Activated CD8-positive, alpha-beta memory T cell treated with anti-CD3 and anti-CD28 coated beads, Interleukin-2, amount 10 ng/mL, durations not matched to agents 7 days and 5 days (primary cell): ENCODE data around the gene BSN. TPM values are rescaled to one million over a fixed set of nuclear protein-coding genes. Genes with fewer than 3 reads are reported as not detected.
A peak's percentile ranks its signal among the peaks of the same experiment; 100 is the strongest.

Source experiments
- ATAC-seq: fragments of 150-1000 bp; cut with Tn5 transposase; one replicate; pipeline ENCODE4 v1.10.0; 2021; ENCODE audit warnings: moderate library complexity
- CTCF ChIA-PET: fragments of 350-600 bp; sonication (Branson Sonifier 250); formaldehyde crosslinking; loops from one replicate; lab custom pipeline; 2021; ENCODE audit warnings: antibody characterized with exemption; lab: Charles Lee
- DNase-seq: peaks from one replicate; pipeline ENCODE4 v3.0.0-alpha.2; 2020
- H3K27ac Mint-ChIP-seq: one replicate; pipeline ENCODE4 v1.8.0; 2021; ENCODE audit warnings: mild to moderate bottlenecking, mixed read lengths
- H3K27me3 Mint-ChIP-seq: one replicate; pipeline ENCODE4 v1.8.0; 2021; ENCODE audit warnings: mixed read lengths
- H3K36me3 Mint-ChIP-seq: one replicate; pipeline ENCODE4 v1.8.0; 2021; ENCODE audit warnings: mild to moderate bottlenecking, mixed read lengths
- H3K4me1 Mint-ChIP-seq: one replicate; pipeline ENCODE4 v1.8.0; 2021; ENCODE audit warnings: mixed read lengths
- H3K4me3 Mint-ChIP-seq: one replicate; pipeline ENCODE4 v1.8.0; 2021; ENCODE audit warnings: mild to moderate bottlenecking, moderate library complexity, mixed read lengths
- H3K9me3 Mint-ChIP-seq: one replicate; pipeline ENCODE4 v1.8.0; 2022; ENCODE audit warnings: low read depth, mixed read lengths
- total RNA-seq, 2 experiments: library from RNA; stranded (reverse); gene quantifications; one replicate each; pipeline ENCODE4 v1.2.3, GENCODE V29; 2021

BSN gene
- total RNA-seq, 2 experiments from 2014 or later, result 0.12 TPM

- no peaks in the 10 kb centered on the region for H3K9me3 Mint-ChIP-seq
- H3K4me3 Mint-ChIP-seq, result no peak overlapping the region
- DNase-seq (no peak), ATAC-seq (no peak)
- H3K4me1 Mint-ChIP-seq, result peaks cover 16% of the 10 kb centered on the region
- H3K36me3 Mint-ChIP-seq, result no peaks in the 10 kb centered on the region
- no peak overlapping the region for H3K27ac Mint-ChIP-seq
- peaks cover 8% of the 10 kb centered on the region for H3K27me3 Mint-ChIP-seq
- CTCF ChIA-PET, result interaction anchor here (1.3 kb wide), 1 partner anchor 22 kb away, joined by 3 read pairs; no protein-coding TSS in a partner anchor
These were observed 74.0 kb downstream of the BSN start for GRCh38 chr3:49628249-49628648.

GRCh38 chr3:49629451-49629850 is 75.2 kb downstream of the BSN start:
- Mint-ChIP-seq H3K27me3 (peaks cover 10% of the 10 kb centered on the region), H3K36me3 (no peaks in the 10 kb centered on the region), H3K27ac (no peak overlapping the region), H3K4me1 (peaks cover 18% of the 10 kb centered on the region), H3K9me3 (no peaks in the 10 kb centered on the region), H3K4me3 (no peak overlapping the region)
- CTCF ChIA-PET, result interaction anchor here (0.6 kb wide), 1 partner anchor 37 kb away, joined by 3 read pairs; no protein-coding TSS in a partner anchor
- DNase-seq (no peak), ATAC-seq (no peak)

GRCh38 chr3:49629866-49630265 is 75.6 kb downstream of the BSN start:
- CTCF ChIA-PET, result no interaction called here
- no peak overlapping the region for H3K27ac Mint-ChIP-seq

GRCh38 chr3:49630784-49631183 is 76.5 kb downstream of the BSN start:
- H3K4me1 Mint-ChIP-seq, result peaks cover 18% of the 10 kb centered on the region
- no peak for DNase-seq
- no peaks in the 10 kb centered on the region for H3K9me3 Mint-ChIP-seq
- no peak overlapping the region for H3K4me3 Mint-ChIP-seq
- peaks cover 10% of the 10 kb centered on the region for H3K27me3 Mint-ChIP-seq
- H3K36me3 Mint-ChIP-seq, result no peaks in the 10 kb centered on the region
- ATAC-seq, result no peak
- no peak overlapping the region for H3K27ac Mint-ChIP-seq
- CTCF ChIA-PET, result no interaction called here

More at GRCh38 chr3:49629866-49630265, 75.6 kb downstream of the BSN start:
- ATAC-seq, result no peak
- Mint-ChIP-seq H3K27me3 (peaks cover 10% of the 10 kb centered on the region), H3K36me3 (no peaks in the 10 kb centered on the region), H3K4me1 (peaks cover 18% of the 10 kb centered on the region), H3K9me3 (no peaks in the 10 kb centered on the region), H3K4me3 (no peak overlapping the region)
- DNase-seq, result no peak

- ATAC-seq (no peak), DNase-seq (no peak)
- Mint-ChIP-seq H3K4me3 (no peak overlapping the region), H3K27me3 (peaks cover 10% of the 10 kb centered on the region), H3K9me3 (no peaks in the 10 kb centered on the region), H3K27ac (no peak overlapping the region), H3K36me3 (no peaks in the 10 kb centered on the region), H3K4me1 (peaks cover 8% of the 10 kb centered on the region)
- CTCF ChIA-PET, result no interaction called here
These were observed 80.5 kb downstream of the BSN start for GRCh38 chr3:49634736-49635135.

- H3K27ac Mint-ChIP-seq, result no peak overlapping the region
- H3K4me3 Mint-ChIP-seq, result no peak overlapping the region
- ATAC-seq (peak; percentile 48), DNase-seq (peak; percentile 44)
- CTCF ChIA-PET, result interaction anchor here (0.8 to 2.9 kb wide), 4 partner anchors 9 to 165 kb away, joined by 3 to 15 read pairs (median 3); no protein-coding TSS in a partner anchor
- no peaks in the 10 kb centered on the region for H3K36me3 Mint-ChIP-seq
- peaks cover 8% of the 10 kb centered on the region for H3K4me1 Mint-ChIP-seq
- no peaks in the 10 kb centered on the region for H3K9me3 Mint-ChIP-seq
- peaks cover 3% of the 10 kb centered on the region for H3K27me3 Mint-ChIP-seq
These were observed 82.8 kb downstream of the BSN start for GRCh38 chr3:49636883-49637609.

GRCh38 chr3:49638445-49638844 is 84.2 kb downstream of the BSN start:
- Mint-ChIP-seq H3K4me3 (no peak overlapping the region), H3K4me1 (peaks cover 8% of the 10 kb centered on the region), H3K36me3 (no peaks in the 10 kb centered on the region), H3K9me3 (no peaks in the 10 kb centered on the region), H3K27ac (no peak overlapping the region), H3K27me3 (peaks cover 2% of the 10 kb centered on the region)
- ATAC-seq, result no peak
- CTCF ChIA-PET, result interaction anchor here (2.9 kb wide), 1 partner anchor 99 kb away, joined by 15 read pairs; no protein-coding TSS in a partner anchor
- no peak for DNase-seq

GRCh38 chr3:49639551-49639950 is 85.3 kb downstream of the BSN start:
- Mint-ChIP-seq H3K27me3 (no peaks in the 10 kb centered on the region), H3K9me3 (no peaks in the 10 kb centered on the region), H3K4me1 (peaks cover 7% of the 10 kb centered on the region), H3K36me3 (no peaks in the 10 kb centered on the region), H3K27ac (no peak overlapping the region), H3K4me3 (no peak overlapping the region)
- DNase-seq (no peak), ATAC-seq (no peak)
- CTCF ChIA-PET, result interaction anchor here (1.1 kb wide), 1 partner anchor 32 kb away, joined by 3 read pairs; no protein-coding TSS in a partner anchor

GRCh38 chr3:49641292-49641691 is 87.0 kb downstream of the BSN start:
- no peak for ATAC-seq
- H3K27ac Mint-ChIP-seq, result no peak overlapping the region

GRCh38 chr3:49641921-49642707 is 87.8 kb downstream of the BSN start:
- no peaks in the 10 kb centered on the region for H3K36me3 Mint-ChIP-seq
- H3K27me3 Mint-ChIP-seq, result no peaks in the 10 kb centered on the region
- no peaks in the 10 kb centered on the region for H3K9me3 Mint-ChIP-seq
- DNase-seq (no peak), ATAC-seq (no peak)
- no peak overlapping the region for H3K27ac Mint-ChIP-seq
- no peak overlapping the region for H3K4me3 Mint-ChIP-seq
- peaks cover under 1% of the 10 kb centered on the region for H3K4me1 Mint-ChIP-seq
- CTCF ChIA-PET, result interaction anchor here (0.6 to 1.1 kb wide), 2 partner anchors 102 to 704 kb away, joined by 3 read pairs; no protein-coding TSS in a partner anchor

More at GRCh38 chr3:49641292-49641691, 87.0 kb downstream of the BSN start:
- H3K4me3 Mint-ChIP-seq, result no peak overlapping the region
- no peaks in the 10 kb centered on the region for H3K9me3 Mint-ChIP-seq
- no peak for DNase-seq
- H3K27me3 Mint-ChIP-seq, result no peaks in the 10 kb centered on the region
- H3K36me3 Mint-ChIP-seq, result no peaks in the 10 kb centered on the region
- peaks cover 7% of the 10 kb centered on the region for H3K4me1 Mint-ChIP-seq
- CTCF ChIA-PET, result interaction anchor here (0.6 to 1.1 kb wide), 2 partner anchors 101 to 704 kb away, joined by 3 read pairs; no protein-coding TSS in a partner anchor

GRCh38 chr3:49642708-49643145 is 88.5 kb downstream of the BSN start:
- CTCF ChIA-PET, result interaction anchor here (1.1 kb wide), 1 partner anchor 103 kb away, joined by 3 read pairs; no protein-coding TSS in a partner anchor
- no peak overlapping the region for H3K27ac Mint-ChIP-seq
- H3K4me3 Mint-ChIP-seq, result no peak overlapping the region
- H3K4me1 Mint-ChIP-seq, result no peaks in the 10 kb centered on the region
- ATAC-seq (no peak), DNase-seq (no peak)
- no peaks in the 10 kb centered on the region for H3K27me3 Mint-ChIP-seq
- H3K9me3 Mint-ChIP-seq, result no peaks in the 10 kb centered on the region
- no peaks in the 10 kb centered on the region for H3K36me3 Mint-ChIP-seq

- Mint-ChIP-seq H3K27ac (no peak overlapping the region), H3K36me3 (no peaks in the 10 kb centered on the region), H3K4me3 (no peak overlapping the region), H3K9me3 (no peaks in the 10 kb centered on the region), H3K27me3 (no peaks in the 10 kb centered on the region), H3K4me1 (no peaks in the 10 kb centered on the region)
- no peak for DNase-seq
- CTCF ChIA-PET, result interaction anchor here (0.6 kb wide), 1 partner anchor 565 kb away, joined by 3 read pairs; no protein-coding TSS in a partner anchor
- ATAC-seq, result no peak
These were observed 90.4 kb downstream of the BSN start for GRCh38 chr3:49644684-49645083.

- H3K4me1 Mint-ChIP-seq, result no peaks in the 10 kb centered on the region
- CTCF ChIA-PET, result interaction anchor here (0.9 kb wide), 1 partner anchor 10 kb away, joined by 3 read pairs; no protein-coding TSS in a partner anchor
- H3K27ac Mint-ChIP-seq, result no peak overlapping the region
- H3K36me3 Mint-ChIP-seq, result no peaks in the 10 kb centered on the region
- no peaks in the 10 kb centered on the region for H3K27me3 Mint-ChIP-seq
- no peak for DNase-seq
- H3K4me3 Mint-ChIP-seq, result no peak overlapping the region
- ATAC-seq, result no peak
- no peaks in the 10 kb centered on the region for H3K9me3 Mint-ChIP-seq
These were observed 92.0 kb downstream of the BSN start for GRCh38 chr3:49646236-49646635.
